Glutamatergic neuron (in vitro differentiated cells): Measurements from ENCODE around the gene PTPRN2. TPM values are rescaled to one million over a fixed set of nuclear protein-coding genes. Genes with fewer than 3 reads are reported as not detected.

Experiments used
- DNase-seq: peaks from one replicate; pipeline ENCODE4 v3.0.0; 2022
- H3K27ac Mint-ChIP-seq: one replicate; pipeline ENCODE4 v1.8.0; 2020; ENCODE audit warnings: mild to moderate bottlenecking, mixed read lengths, inconsistent platforms; ENCODE audit not compliant: unreplicated experiment
- H3K27me3 Mint-ChIP-seq: one replicate; pipeline ENCODE4 v1.8.0; 2020; ENCODE audit warnings: mild to moderate bottlenecking, moderate library complexity, mixed read lengths, inconsistent platforms; ENCODE audit not compliant: unreplicated experiment
- H3K36me3 Mint-ChIP-seq: one replicate; pipeline ENCODE4 v1.8.0; 2020; ENCODE audit warnings: mild to moderate bottlenecking, mixed read lengths, inconsistent platforms; ENCODE audit not compliant: unreplicated experiment
- H3K4me1 Mint-ChIP-seq: one replicate; pipeline ENCODE4 v1.8.0; 2020; ENCODE audit warnings: mild to moderate bottlenecking, low read depth, mixed read lengths, inconsistent platforms; ENCODE audit not compliant: unreplicated experiment
- H3K4me3 Mint-ChIP-seq: one replicate; pipeline ENCODE4 v1.8.0; 2020; ENCODE audit warnings: mild to moderate bottlenecking, mixed read lengths, inconsistent platforms; ENCODE audit not compliant: unreplicated experiment
- H3K9me3 Mint-ChIP-seq: one replicate; pipeline ENCODE4 v1.8.0; 2020; ENCODE audit warnings: mild to moderate bottlenecking, moderate library complexity, mixed read lengths, inconsistent platforms; ENCODE audit not compliant: unreplicated experiment
- CTCF ChIP-seq: fragments of 200-600 bp; sonication (generic); IDR thresholded peaks from one replicate; pipeline ENCODE4 v1.5.0; 2021; ENCODE audit not compliant: partially characterized antibody, unreplicated experiment
- total RNA-seq: library from RNA; stranded (reverse); fragmentation: NEBNext Ultra II Directional; extraction: Animal tissue kit (Norgen Biotek cat#: 25700); gene quantifications from one replicate; pipeline ENCODE4 v1.2.1, GENCODE V29; 2021; ENCODE audit not compliant: unreplicated experiment

Gene PTPRN2
- total RNA-seq, 1 donor from 2014 or later, result 49.0 TPM

- Mint-ChIP-seq H3K9me3 (peaks cover 15% of the 10 kb centered on the region), H3K4me3 (no peak overlapping the region), H3K27ac (no peak overlapping the region), H3K4me1 (no peaks in the 10 kb centered on the region), H3K36me3 (peaks cover 17% of the 10 kb centered on the region), H3K27me3 (peaks cover 9% of the 10 kb centered on the region)
- no peak for TF ChIP-seq CTCF
- DNase-seq, result no peak
Measured at GRCh38 chr7:158375034-158375433, 212.6 kb downstream of the PTPRN2 start.

GRCh38 chr7:158374586-158374985, 213.0 kb downstream of the PTPRN2 start:
- Mint-ChIP-seq H3K27me3 (peaks cover 9% of the 10 kb centered on the region), H3K36me3 (peaks cover 13% of the 10 kb centered on the region), H3K27ac (no peak overlapping the region), H3K4me1 (no peaks in the 10 kb centered on the region), H3K4me3 (no peak overlapping the region), H3K9me3 (peaks cover 12% of the 10 kb centered on the region)
- no peak for DNase-seq
- no peak for TF ChIP-seq CTCF

- peaks cover 9% of the 10 kb centered on the region for H3K27me3 Mint-ChIP-seq
- peaks cover 9% of the 10 kb centered on the region for H3K36me3 Mint-ChIP-seq
- H3K27ac Mint-ChIP-seq, result no peak overlapping the region
- no peak overlapping the region for H3K4me3 Mint-ChIP-seq
- peaks cover 12% of the 10 kb centered on the region for H3K9me3 Mint-ChIP-seq
- no peaks in the 10 kb centered on the region for H3K4me1 Mint-ChIP-seq
- no peak for DNase-seq
- no peak for TF ChIP-seq CTCF
Measured at GRCh38 chr7:158374146-158374545, 213.5 kb downstream of the PTPRN2 start.

- peaks cover 9% of the 10 kb centered on the region for H3K27me3 Mint-ChIP-seq
- no peak overlapping the region for H3K4me3 Mint-ChIP-seq
- TF ChIP-seq CTCF, result no peak
- no peaks in the 10 kb centered on the region for H3K4me1 Mint-ChIP-seq
- no peak overlapping the region for H3K27ac Mint-ChIP-seq
- H3K9me3 Mint-ChIP-seq, result peaks cover 14% of the 10 kb centered on the region
- DNase-seq, result no peak
- peaks cover 7% of the 10 kb centered on the region for H3K36me3 Mint-ChIP-seq
Measured at GRCh38 chr7:158373476-158374133, 214.0 kb downstream of the PTPRN2 start.

- peaks cover 13% of the 10 kb centered on the region for H3K9me3 Mint-ChIP-seq
- no peaks in the 10 kb centered on the region for H3K4me1 Mint-ChIP-seq
- no peak for DNase-seq
- TF ChIP-seq CTCF, result no peak
- peaks cover 8% of the 10 kb centered on the region for H3K27me3 Mint-ChIP-seq
- H3K4me3 Mint-ChIP-seq, result no peak overlapping the region
- no peak overlapping the region for H3K27ac Mint-ChIP-seq
- H3K36me3 Mint-ChIP-seq, result peaks cover 6% of the 10 kb centered on the region
Measured at GRCh38 chr7:158372400-158373342, 215.0 kb downstream of the PTPRN2 start.
